GM12878 (cell line): Measurements from ENCODE around the gene IL20RA. TPM values are rescaled to one million over a fixed set of nuclear protein-coding genes. Genes with fewer than 3 reads are reported as not detected.

ENCODE experiments used
- ATAC-seq: fragments of 200-7000 bp; cut with Tn5 transposase; 3 replicates; pipeline ENCODE4 v1.9.1; 2020; ENCODE audit warnings: mild to moderate bottlenecking, moderate library complexity
- Bru-seq: library from RNA; stranded (reverse); fragments of 400-500 nt; gene quantifications from one replicate; lab custom pipeline; 2021; lab: Mats Ljungman, UMichigan
- BruChase-seq, 2 experiments: library from RNA; stranded (reverse); fragments of 400-500 nt; gene quantifications; one replicate each; lab custom pipeline; 2021; lab: Mats Ljungman, UMichigan
- BruUV-seq: library from RNA; stranded (reverse); fragments of 400-500 nt; replicated peaks from 2 replicates; lab custom pipeline; 2021; lab: Mats Ljungman, UMichigan
- CTCF ChIA-PET: fragments of 300-600 bp; sonication (Branson Sonifier 250); formaldehyde crosslinking; extraction: SDS; loops from one replicate; lab custom pipeline; 2021; ENCODE audit warnings: inconsistent platforms; lab: Yijun Ruan, JAX
- POLR2A ChIA-PET: fragments of 350-600 bp; formaldehyde crosslinking; extraction: SDS; loops from one replicate; lab custom pipeline; 2021; ENCODE audit warnings: inconsistent platforms; lab: Charles Lee
- RAD21 ChIA-PET: fragments of 300-600 bp; sonication (Branson Sonifier 250); formaldehyde crosslinking; loops from one replicate; lab custom pipeline; 2023; ENCODE audit warnings: antibody characterized with exemption; ENCODE audit not compliant: unreplicated experiment; lab: Charles Lee
- SMC1A ChIA-PET: fragments of 300-600 bp; sonication (Branson Sonifier 250); formaldehyde crosslinking; loops from one replicate; lab custom pipeline; 2023; ENCODE audit not compliant: unreplicated experiment, uncharacterized antibody; lab: Charles Lee
- DNase-seq: peaks from one replicate; pipeline ENCODE4 v3.0.0-alpha.2; 2011; ENCODE audit warnings: low read depth, low spot score
- FAIRE-seq: peaks from 3 replicates; lab custom pipeline; 2011; peaks lifted over from hg19 to GRCh38; lab: Jason Lieb, UNC
- H2AFZ ChIP-seq: 2 replicates; pipeline ENCODE4 v1.6.0; 2011; ENCODE audit warnings: low read depth, low read length, control low read depth; ENCODE audit not compliant: control insufficient read depth
- H3K27ac ChIP-seq: 2 replicates; pipeline ENCODE4 v1.5.1; 2011; ENCODE audit warnings: control low read depth; ENCODE audit not compliant: control insufficient read depth, insufficient read depth
- H3K27me3 ChIP-seq, 2 experiments: replicated peaks in 1 of 2; 2 replicates each; pipeline versions ENCODE4 v1.6.0 to v1.6.1; 2011; ENCODE audit warnings: low read length in 1 of 2; ENCODE audit not compliant: control insufficient read depth in 2 of 2, insufficient read depth in 2 of 2
- H3K36me3 ChIP-seq, 2 experiments: 2 replicates each; pipeline ENCODE4 v1.5.1; 2011; ENCODE audit warnings: low read length in 1 of 2; ENCODE audit not compliant: control insufficient read depth in 2 of 2, insufficient read depth in 2 of 2
- H3K4me1 ChIP-seq: 2 replicates; pipeline ENCODE4 v1.6.1; 2011; ENCODE audit warnings: mild to moderate bottlenecking, low read length, moderate library complexity, mixed read lengths; ENCODE audit not compliant: control insufficient read depth, insufficient read depth
- H3K4me2 ChIP-seq: 2 replicates; pipeline ENCODE4 v1.6.0; 2011; ENCODE audit warnings: control low read depth; ENCODE audit not compliant: control insufficient read depth, insufficient read depth
- H3K4me3 ChIP-seq: fragments of 200-600 bp; sonication (generic); 2 replicates; pipeline ENCODE4 v1.5.1; 2016
- H3K79me2 ChIP-seq: 2 replicates; pipeline ENCODE4 v1.6.0; 2011; ENCODE audit warnings: low read length; ENCODE audit not compliant: control insufficient read depth, insufficient read depth
- H3K9ac ChIP-seq: 2 replicates; pipeline ENCODE4 v1.8.0; 2011; ENCODE audit warnings: low read length, control low read depth, mixed read lengths; ENCODE audit not compliant: control insufficient read depth, insufficient read depth
- H3K9me3 ChIP-seq: replicated peaks from 3 replicates; pipeline ENCODE4 v1.5.1; 2011; ENCODE audit warnings: mild to moderate bottlenecking, low read length; ENCODE audit not compliant: control insufficient read depth, insufficient read depth
- H4K20me1 ChIP-seq: 2 replicates; pipeline ENCODE4 v1.6.0; 2011; ENCODE audit not compliant: control insufficient read depth, insufficient read depth
- NFYB ChIP-seq: IDR thresholded peaks from 2 replicates; pipeline ENCODE4 v1.6.1; 2011; ENCODE audit warnings: low read depth, mild to moderate bottlenecking, low read length, improper control_type of control experiment, moderate library complexity; ENCODE audit not compliant: insufficient read depth
- SUZ12 ChIP-seq: fragments of 200-600 bp; sonication (generic); IDR thresholded peaks from one replicate; pipeline ENCODE4 v1.6.1; 2018; ENCODE audit warnings: antibody characterized with exemption, mild to moderate bottlenecking; ENCODE audit not compliant: unreplicated experiment
- WGBS: methylation state at CpG from one replicate; pipeline ENCODE4 v1.1.6; 2016; ENCODE audit warnings: low lambda C conversion rate; ENCODE audit not compliant: insufficient replicate concordance, insufficient coverage; ENCODE audit errors: missing lambda C conversion rate; 5-methylcytosine and 5-hydroxymethylcytosine counted together
- in situ Hi-C: fragments of 300-500 bp; cut with MboI; formaldehyde crosslinking; loops from 9 replicates; pipeline ENCODE4 v1.14.3; 2018; ENCODE audit warnings: mixed read lengths
- intact Hi-C: fragments of 100-400 bp; cut with micrococcal nuclease; formaldehyde crosslinking; loops from one replicate; pipeline ENCODE4 v1.14.2; 2022; ENCODE audit not compliant: unreplicated experiment
- long read RNA-seq, 2 experiments: library from polyadenylated mRNA; unstranded; transcript quantifications; one replicate each; pipeline ENCODE4 v2.0.0, GENCODE V29; 2019 to 2020
- polyA minus RNA-seq, 3 experiments: library from RNA; depleted of rRNA, polyadenylated mRNA; stranded (reverse); fragments of >200 nt; gene quantifications; 2 replicates each; pipeline ENCODE4 v1.2.3, GENCODE V29; 2011
- polyA plus RNA-seq, 11 experiments: library from polyadenylated mRNA; depleted of rRNA in 4 of 11; unstranded in 6 of 11; stranded (reverse) in 5 of 11; fragments of >200 nt; fragmentation: Nextera tagmentation in 4 of 11; fragmentation: Illumina TruSeq in 1 of 11; extraction: Ambion mirVana in 4 of 11; extraction: Trizol in 1 of 11; gene quantifications; 1 replicate in 1 of 11; 2 replicates in 10 of 11; pipeline versions ENCODE4 v1.2.1 to v1.2.3, GENCODE V29; 2011 to 2016; ENCODE audit warnings: inconsistent platforms in 2 of 11, missing spikeins in 2 of 11, low read depth in 1 of 11
- total RNA-seq, 4 experiments: library from RNA; depleted of rRNA in 3 of 4; stranded (reverse); fragments of >200 nt in 3 of 4; fragmentation: Illumina TruSeq in 1 of 4; extraction: Trizol in 1 of 4; gene quantifications; 2 replicates each; pipeline versions ENCODE4 v1.2.1 to v1.2.3, GENCODE V29; 2013 to 2021
- TF ChIP-seq, protein P1 (sequence below): IDR thresholded peaks from 2 replicates; pipeline ENCODE4 v1.6.1; 2012; ENCODE audit warnings: low read depth, low read length, improper control_type of control experiment

Gene IL20RA, protein sequence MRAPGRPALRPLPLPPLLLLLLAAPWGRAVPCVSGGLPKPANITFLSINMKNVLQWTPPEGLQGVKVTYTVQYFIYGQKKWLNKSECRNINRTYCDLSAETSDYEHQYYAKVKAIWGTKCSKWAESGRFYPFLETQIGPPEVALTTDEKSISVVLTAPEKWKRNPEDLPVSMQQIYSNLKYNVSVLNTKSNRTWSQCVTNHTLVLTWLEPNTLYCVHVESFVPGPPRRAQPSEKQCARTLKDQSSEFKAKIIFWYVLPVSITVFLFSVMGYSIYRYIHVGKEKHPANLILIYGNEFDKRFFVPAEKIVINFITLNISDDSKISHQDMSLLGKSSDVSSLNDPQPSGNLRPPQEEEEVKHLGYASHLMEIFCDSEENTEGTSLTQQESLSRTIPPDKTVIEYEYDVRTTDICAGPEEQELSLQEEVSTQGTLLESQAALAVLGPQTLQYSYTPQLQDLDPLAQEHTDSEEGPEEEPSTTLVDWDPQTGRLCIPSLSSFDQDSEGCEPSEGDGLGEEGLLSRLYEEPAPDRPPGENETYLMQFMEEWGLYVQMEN
- 0.19 TPM in 1 of 2 replicates, not detected in the other for total RNA-seq (2013; cell fraction: nucleolus; rRNA removed)
- total RNA-seq (2014; rRNA removed) (0.11 TPM in 1 of 2 replicates, not detected in the other), total RNA-seq (2014; rRNA removed; fragmentation: Illumina TruSeq; extraction: Trizol) (0.09 TPM in 1 of 2 replicates, not detected in the other), total RNA-seq (2021) (0.08 TPM in 1 of 2 replicates, not detected in the other), polyA plus RNA-seq (2011; rRNA removed) (0.11 and 0.16 TPM in 2 replicates), polyA plus RNA-seq (2014; fragmentation: Illumina TruSeq; extraction: Trizol) (0.03 TPM in 1 of 2 replicates, not detected in the other), polyA plus RNA-seq (2014; fragmentation: Nextera tagmentation; extraction: Ambion mirVana) (under 1 TPM; 0.02 to 0.16 TPM), polyA plus RNA-seq (2014; rRNA removed) (0.05 TPM in 1 of 2 replicates, not detected in the other), polyA plus RNA-seq (2016; fragmentation: Nextera tagmentation; extraction: Ambion mirVana) (not detected), polyA minus RNA-seq (2011; rRNA and poly(A)+ RNA removed) (not detected in 2 replicates), Bru-seq, nascent RNA (percentile 14 among the genes with signal in this experiment), BruChase-seq, experiment 1, labeled RNA remaining after a 6-hour chase (percentile 5 among the genes with signal in this experiment), BruChase-seq, experiment 2, labeled RNA remaining after a 2-hour chase (percentile 14 among the genes with signal in this experiment)
- not detected for polyA plus RNA-seq (2011; ENCODE audit: low read depth)
- polyA plus RNA-seq (2011; cell fraction: cytosol; rRNA removed): 0.02 and 0.06 TPM in 2 replicates
- polyA plus RNA-seq (2011; cell fraction: nucleus; rRNA removed): 0.06 and 0.09 TPM in 2 replicates
- polyA plus RNA-seq (2012): not detected in 2 replicates
- not detected in 2 replicates for polyA minus RNA-seq (2011; cell fraction: cytosol; rRNA and poly(A)+ RNA removed)
- polyA minus RNA-seq (2011; cell fraction: nucleus; rRNA and poly(A)+ RNA removed): not detected in 2 replicates
- long read RNA-seq, experiment 1: 0 reads
- long read RNA-seq, experiment 2: 0 reads

- POLR2A ChIA-PET: no interaction called here
- WGBS: 14% methylated on average over 71 of the region's 83 CpGs
- SMC1A ChIA-PET: interaction anchor here (0.7 to 1.3 kb wide), 2 partner anchors 13 to 26 kb away, joined by 3 read pairs; no protein-coding TSS in a partner anchor
- Histone ChIP-seq H3K9me3 (no peaks in the 10 kb centered on the region; the same call in 2 of the 3 replicates), H3K79me2 (no peaks in the 10 kb centered on the region), H3K27ac (no peak within 1 kb of the TSS), H3K9ac (peak within 1 kb of the TSS; percentile 20; the same call in 1 of the 2 replicates), H3K4me1 (no peaks in the 10 kb centered on the region), H4K20me1 (no peaks in the 10 kb centered on the region), H3K4me2 (peak within 1 kb of the TSS; percentile 94), H3K36me3 (no peaks in the 10 kb centered on the region), H2AFZ (peak within 1 kb of the TSS; percentile 55), H3K4me3 (peak within 1 kb of the TSS; percentile 75), H3K27me3 (peaks cover 6 to 19% of the 10 kb centered on the region in 2 experiments)
- intact Hi-C loops: no loop called here
- BruUV-seq: no TSS peak
- FAIRE-seq (no peak), DNase-seq (no peak), ATAC-seq (peak; percentile 81)
- TF ChIP-seq NFYB: no peak
- TF ChIP-seq, protein P1, sequence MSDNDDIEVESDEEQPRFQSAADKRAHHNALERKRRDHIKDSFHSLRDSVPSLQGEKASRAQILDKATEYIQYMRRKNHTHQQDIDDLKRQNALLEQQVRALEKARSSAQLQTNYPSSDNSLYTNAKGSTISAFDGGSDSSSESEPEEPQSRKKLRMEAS: peak; percentile 18; the same call in 1 of the 2 replicates
- peak; percentile 60 for TF ChIP-seq SUZ12
- in situ Hi-C loops: no loop called here
- RAD21 ChIA-PET: no interaction called here
- CTCF ChIA-PET: interaction anchor here (0.7 to 1.5 kb wide), 3 partner anchors 50 to 1495 kb away, joined by 3 read pairs; no protein-coding TSS in a partner anchor
Measured at GRCh38 chr6:137044366-137045221, at the start of gene IL20RA. Gene IL20RA (minus strand): TSS chr6:137044965. CDS start chr6:137044728, 237 bp downstream.
